PC-9 (cell line): ENCODE measurements around the gene HCRTR2. TPM values are rescaled to one million over a fixed set of nuclear protein-coding genes. Genes with fewer than 3 reads are reported as not detected.

ENCODE experiments used
- BruUV-seq: library from RNA; stranded (reverse); fragments of 400-500 nt; replicated peaks from 2 replicates; lab custom pipeline; 2021; lab: Mats Ljungman, UMichigan
- CTCF ChIA-PET: fragments of 300-600 bp; sonication (Branson Sonifier 250); formaldehyde crosslinking; loops from one replicate; lab custom pipeline; 2022; ENCODE audit warnings: antibody characterized with exemption; lab: Charles Lee
- POLR2A ChIA-PET: fragments of 300-600 bp; sonication (Branson Sonifier 250); formaldehyde crosslinking; loops from one replicate; lab custom pipeline; 2022; ENCODE audit warnings: antibody characterized with exemption; ENCODE audit not compliant: unreplicated experiment; lab: Charles Lee
- DNase-seq, 2 experiments: peaks; one replicate each; pipeline versions ENCODE4 v3.0.0 to v3.0.0-alpha.2; 2015 to 2022; ENCODE audit warnings: mixed read lengths in 1 of 2
- H2AFZ ChIP-seq: fragments of 200-600 bp; sonication (generic); 2 replicates; pipeline ENCODE4 v1.8.1; 2017; ENCODE audit warnings: antibody characterized with exemption
- H3F3A ChIP-seq: fragments of 200-600 bp; sonication (generic); 2 replicates; pipeline ENCODE4 v1.8.1; 2017; ENCODE audit warnings: antibody characterized with exemption, mild to moderate bottlenecking, low read depth; ENCODE audit not compliant: insufficient read depth
- H3K27ac ChIP-seq: fragments of 200-600 bp; sonication (generic); 2 replicates; pipeline ENCODE4 v1.6.1; 2016; ENCODE audit warnings: mixed run types
- H3K27me3 ChIP-seq: fragments of 200-600 bp; sonication (generic); 2 replicates; pipeline ENCODE4 v1.6.1; 2016; ENCODE audit warnings: low read depth, mixed run types; ENCODE audit not compliant: insufficient read depth
- H3K36me3 ChIP-seq: fragments of 200-600 bp; sonication (generic); 2 replicates; pipeline ENCODE4 v1.6.1; 2016; ENCODE audit warnings: low read depth, mixed run types
- H3K4me1 ChIP-seq: fragments of 200-600 bp; sonication (generic); replicated peaks from 2 replicates; pipeline ENCODE4 v1.6.1; 2016; ENCODE audit warnings: mixed run types; ENCODE audit not compliant: insufficient read depth
- H3K4me2 ChIP-seq: fragments of 200-600 bp; sonication (generic); 2 replicates; pipeline ENCODE4 v1.6.1; 2017; ENCODE audit warnings: mixed run types
- H3K4me3 ChIP-seq: fragments of 200-600 bp; sonication (generic); 2 replicates; pipeline ENCODE4 v1.6.1; 2016; ENCODE audit warnings: mixed run types
- H3K79me2 ChIP-seq: fragments of 200-600 bp; sonication (generic); 2 replicates; pipeline ENCODE4 v1.6.1; 2017; ENCODE audit warnings: low read depth, mixed run types
- H3K9me2 ChIP-seq: fragments of 200-600 bp; sonication (generic); 2 replicates; pipeline ENCODE4 v1.8.1; 2017; ENCODE audit warnings: mild to moderate bottlenecking; ENCODE audit not compliant: insufficient read depth
- H3K9me3 ChIP-seq: fragments of 200-600 bp; sonication (generic); 2 replicates; pipeline ENCODE4 v1.8.1; 2016; ENCODE audit warnings: low read depth; ENCODE audit not compliant: insufficient read depth
- H4K20me1 ChIP-seq: fragments of 200-600 bp; sonication (generic); 2 replicates; pipeline ENCODE4 v1.8.1; 2017; ENCODE audit not compliant: insufficient read depth
- EZH2 ChIP-seq: fragments of 200-600 bp; sonication (generic); IDR thresholded peaks from 2 replicates; pipeline ENCODE4 v1.8.0; 2017; ENCODE audit warnings: antibody characterized with exemption, low read depth
- intact Hi-C: fragments of 100-400 bp; cut with micrococcal nuclease; formaldehyde crosslinking; loops from one replicate; pipeline ENCODE4 v1.10.0; 2022; ENCODE audit not compliant: unreplicated experiment
- total RNA-seq: library from RNA; stranded (reverse); gene quantifications from 2 replicates; pipeline ENCODE4 v1.2.3, GENCODE V29; 2021
- TF ChIP-seq, protein P1 (sequence below): fragments of 200-600 bp; sonication (generic); conservative IDR thresholded peaks from 2 replicates; pipeline ENCODE4 v1.6.1; 2017; ENCODE audit warnings: mixed run types, antibody characterized with exemption, mild to moderate bottlenecking, moderate library complexity

Gene HCRTR2
- total RNA-seq, 1 experiment from 2014 or later, result not detected

DNA sequence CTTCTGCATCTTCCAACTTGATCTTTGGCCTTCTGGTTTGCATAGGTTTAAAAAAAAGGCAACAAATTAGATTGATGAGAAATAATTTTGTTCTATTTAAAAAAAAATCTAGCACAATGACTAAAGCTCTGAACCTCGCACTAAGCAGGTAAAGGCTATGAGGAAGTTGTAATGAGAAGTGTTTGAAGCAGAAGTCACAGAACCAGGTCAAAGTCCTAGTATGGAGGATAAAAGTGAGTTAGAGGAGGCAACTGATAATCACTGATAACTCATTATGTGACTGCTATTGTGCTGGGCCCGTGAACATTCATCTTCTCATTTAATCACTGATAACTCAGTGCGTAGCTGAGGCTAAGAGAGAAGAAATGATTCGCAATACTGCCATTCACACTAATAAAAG lies 106.9 kb downstream of the HCRTR2 start:
- no peaks in the 10 kb centered on the region for H3K9me2 ChIP-seq
- no peaks in the 10 kb centered on the region for H3K27me3 ChIP-seq
- CTCF ChIA-PET, result no interaction called here
- no peak overlapping the region for H3K4me2 ChIP-seq
- intact Hi-C loops, result no loop called here
- H3F3A ChIP-seq, result no peaks in the 10 kb centered on the region
- POLR2A ChIA-PET, result no interaction called here
- no peaks in the 10 kb centered on the region for H3K36me3 ChIP-seq
- DNase-seq, result no peak
- H4K20me1 ChIP-seq, result no peaks in the 10 kb centered on the region
- no peak overlapping the region for H2AFZ ChIP-seq
- H3K27ac ChIP-seq, result no peak overlapping the region
- no peaks in the 10 kb centered on the region for H3K79me2 ChIP-seq
- H3K4me1 ChIP-seq, result no peaks in the 10 kb centered on the region; the same call in 1 of the 2 replicates
- TF ChIP-seq, protein P1, sequence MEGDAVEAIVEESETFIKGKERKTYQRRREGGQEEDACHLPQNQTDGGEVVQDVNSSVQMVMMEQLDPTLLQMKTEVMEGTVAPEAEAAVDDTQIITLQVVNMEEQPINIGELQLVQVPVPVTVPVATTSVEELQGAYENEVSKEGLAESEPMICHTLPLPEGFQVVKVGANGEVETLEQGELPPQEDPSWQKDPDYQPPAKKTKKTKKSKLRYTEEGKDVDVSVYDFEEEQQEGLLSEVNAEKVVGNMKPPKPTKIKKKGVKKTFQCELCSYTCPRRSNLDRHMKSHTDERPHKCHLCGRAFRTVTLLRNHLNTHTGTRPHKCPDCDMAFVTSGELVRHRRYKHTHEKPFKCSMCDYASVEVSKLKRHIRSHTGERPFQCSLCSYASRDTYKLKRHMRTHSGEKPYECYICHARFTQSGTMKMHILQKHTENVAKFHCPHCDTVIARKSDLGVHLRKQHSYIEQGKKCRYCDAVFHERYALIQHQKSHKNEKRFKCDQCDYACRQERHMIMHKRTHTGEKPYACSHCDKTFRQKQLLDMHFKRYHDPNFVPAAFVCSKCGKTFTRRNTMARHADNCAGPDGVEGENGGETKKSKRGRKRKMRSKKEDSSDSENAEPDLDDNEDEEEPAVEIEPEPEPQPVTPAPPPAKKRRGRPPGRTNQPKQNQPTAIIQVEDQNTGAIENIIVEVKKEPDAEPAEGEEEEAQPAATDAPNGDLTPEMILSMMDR, result no peak
- TF ChIP-seq EZH2, result no peak
- H3K4me3 ChIP-seq, result no peak overlapping the region
- BruUV-seq, result no TSS peak
- H3K9me3 ChIP-seq, result no peaks in the 10 kb centered on the region

DNA sequence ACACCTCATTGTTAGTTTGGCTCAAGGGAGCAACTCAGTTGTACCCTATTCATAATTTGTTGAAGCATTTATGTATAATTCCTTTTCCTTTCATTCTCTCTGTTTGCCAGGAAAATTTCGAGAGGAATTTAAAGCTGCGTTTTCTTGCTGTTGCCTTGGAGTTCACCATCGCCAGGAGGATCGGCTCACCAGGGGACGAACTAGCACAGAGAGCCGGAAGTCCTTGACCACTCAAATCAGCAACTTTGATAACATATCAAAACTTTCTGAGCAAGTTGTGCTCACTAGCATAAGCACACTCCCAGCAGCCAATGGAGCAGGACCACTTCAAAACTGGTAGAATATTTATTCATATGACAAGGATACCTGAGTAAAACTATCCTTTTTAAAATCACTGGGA lies 107.8 kb downstream of the HCRTR2 start:
- POLR2A ChIA-PET, result interaction anchor here (0.7 to 1.0 kb wide), 2 partner anchors 708 to 986 kb away, joined by 3 to 5 read pairs; no protein-coding TSS in a partner anchor
- Histone ChIP-seq H3K4me3 (no peak overlapping the region), H2AFZ (no peak overlapping the region), H4K20me1 (no peaks in the 10 kb centered on the region), H3K27ac (no peak overlapping the region), H3K9me2 (no peaks in the 10 kb centered on the region), H3K36me3 (no peaks in the 10 kb centered on the region), H3F3A (no peaks in the 10 kb centered on the region), H3K4me1 (no peaks in the 10 kb centered on the region), H3K9me3 (no peaks in the 10 kb centered on the region), H3K4me2 (no peak overlapping the region), H3K27me3 (no peaks in the 10 kb centered on the region), H3K79me2 (no peaks in the 10 kb centered on the region)
- no peak for DNase-seq
- intact Hi-C loops, result no loop called here
- TF ChIP-seq, protein P1, result no peak
- no peak for TF ChIP-seq EZH2
- CTCF ChIA-PET, result interaction anchor here (0.7 kb wide), 1 partner anchor 16 kb away, joined by 3 read pairs; no protein-coding TSS in a partner anchor
- BruUV-seq, result no TSS peak

DNA sequence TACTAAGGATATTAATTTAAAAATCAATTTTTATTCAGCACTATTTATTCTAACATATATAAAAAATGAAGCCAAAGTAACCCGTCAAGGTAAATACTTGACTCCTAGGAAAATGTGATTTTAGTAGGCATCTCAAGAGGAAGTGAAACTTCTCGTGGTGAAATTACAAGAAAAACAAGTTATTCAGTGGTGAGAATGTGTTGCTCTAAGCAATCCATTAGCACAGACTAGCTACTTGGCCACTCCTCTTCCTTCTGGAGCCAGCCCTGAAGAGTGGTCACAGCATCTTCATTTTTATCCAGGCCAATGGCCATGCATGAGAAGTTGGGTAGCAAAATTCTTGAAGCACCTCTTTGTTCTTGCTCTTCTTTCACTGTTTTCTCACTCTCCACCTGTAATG lies 112.5 kb downstream of the HCRTR2 start:
- Histone ChIP-seq H3K9me2 (no peaks in the 10 kb centered on the region), H3K36me3 (no peaks in the 10 kb centered on the region), H3K4me3 (no peak overlapping the region), H4K20me1 (peaks cover 3% of the 10 kb centered on the region; the same call in 1 of the 2 replicates), H3K27me3 (no peaks in the 10 kb centered on the region), H3K4me1 (no peaks in the 10 kb centered on the region), H3K79me2 (no peaks in the 10 kb centered on the region), H3F3A (no peaks in the 10 kb centered on the region), H3K9me3 (no peaks in the 10 kb centered on the region), H3K4me2 (no peak overlapping the region), H2AFZ (no peak overlapping the region), H3K27ac (no peak overlapping the region)
- POLR2A ChIA-PET, result no interaction called here
- intact Hi-C loops, result no loop called here
- BruUV-seq, result no TSS peak
- no peak for DNase-seq
- CTCF ChIA-PET, result no interaction called here
- no peak for TF ChIP-seq EZH2
- TF ChIP-seq, protein P1, result no peak
